Suprapubic skin (tissue), 4 donors: ENCODE results near the gene WDR76.

Experiments
- CTCF ChIP-seq, 2 donors: fragments of 200-600 bp in 1 of 2; fragments of 450-650 bp in 1 of 2; sonication (generic) in 1 of 2; IDR thresholded peaks; one replicate each; pipeline ENCODE4 v1.5.1; 2016 to 2019; ENCODE audit warnings: antibody characterized with exemption in 2 of 2, mild to moderate bottlenecking in 1 of 2, moderate library complexity in 1 of 2
- POLR2A ChIP-seq, 2 donors: fragments of 450-650 bp; IDR thresholded peaks; one replicate each; pipeline ENCODE4 v1.6.1; 2017; ENCODE audit warnings: antibody characterized with exemption in 2 of 2, mild to moderate bottlenecking in 2 of 2, moderate library complexity in 2 of 2
- POLR2AphosphoS5 ChIP-seq, 3 donors: sonication (generic); formaldehyde crosslinking; IDR thresholded peaks; one replicate each; pipeline ENCODE4 v1.6.1; 2017; ENCODE audit warnings: antibody characterized with exemption in 3 of 3

DNA sequence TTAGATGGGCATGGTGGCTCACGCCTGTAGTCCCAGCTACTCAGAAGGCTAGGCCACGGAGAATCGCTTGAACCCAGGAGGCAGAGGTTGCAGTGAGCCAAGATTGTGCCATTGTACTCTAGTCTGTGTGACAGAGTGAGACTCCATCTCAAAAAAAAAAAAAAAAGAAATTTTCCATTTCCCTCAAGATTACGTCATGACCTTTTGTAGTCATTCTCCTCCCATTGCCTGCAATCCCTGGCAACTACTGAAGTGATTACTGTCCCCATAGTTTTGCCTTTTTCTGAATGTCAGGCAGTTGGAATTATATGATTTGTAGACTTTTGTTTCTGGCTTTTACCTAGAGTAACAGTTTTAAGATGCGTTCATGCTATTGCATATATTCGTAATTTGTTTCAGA is 28.0 kb downstream of the WDR76 start:
- TF ChIP-seq CTCF (IDR thresholded peaks at IDR 0.05) (no peak), POLR2AphosphoS5 (IDR thresholded peaks at IDR 0.05) (no peak), POLR2A (IDR thresholded peaks at IDR 0.05) (no peak)
